ENCODE data around the gene SPTBN1. TPM values are rescaled to one million over a fixed set of nuclear protein-coding genes. Genes with fewer than 3 reads are reported as not detected.

SPTBN1 gene
- polyA plus RNA-seq, 1 donor: 168 TPM

DNA sequence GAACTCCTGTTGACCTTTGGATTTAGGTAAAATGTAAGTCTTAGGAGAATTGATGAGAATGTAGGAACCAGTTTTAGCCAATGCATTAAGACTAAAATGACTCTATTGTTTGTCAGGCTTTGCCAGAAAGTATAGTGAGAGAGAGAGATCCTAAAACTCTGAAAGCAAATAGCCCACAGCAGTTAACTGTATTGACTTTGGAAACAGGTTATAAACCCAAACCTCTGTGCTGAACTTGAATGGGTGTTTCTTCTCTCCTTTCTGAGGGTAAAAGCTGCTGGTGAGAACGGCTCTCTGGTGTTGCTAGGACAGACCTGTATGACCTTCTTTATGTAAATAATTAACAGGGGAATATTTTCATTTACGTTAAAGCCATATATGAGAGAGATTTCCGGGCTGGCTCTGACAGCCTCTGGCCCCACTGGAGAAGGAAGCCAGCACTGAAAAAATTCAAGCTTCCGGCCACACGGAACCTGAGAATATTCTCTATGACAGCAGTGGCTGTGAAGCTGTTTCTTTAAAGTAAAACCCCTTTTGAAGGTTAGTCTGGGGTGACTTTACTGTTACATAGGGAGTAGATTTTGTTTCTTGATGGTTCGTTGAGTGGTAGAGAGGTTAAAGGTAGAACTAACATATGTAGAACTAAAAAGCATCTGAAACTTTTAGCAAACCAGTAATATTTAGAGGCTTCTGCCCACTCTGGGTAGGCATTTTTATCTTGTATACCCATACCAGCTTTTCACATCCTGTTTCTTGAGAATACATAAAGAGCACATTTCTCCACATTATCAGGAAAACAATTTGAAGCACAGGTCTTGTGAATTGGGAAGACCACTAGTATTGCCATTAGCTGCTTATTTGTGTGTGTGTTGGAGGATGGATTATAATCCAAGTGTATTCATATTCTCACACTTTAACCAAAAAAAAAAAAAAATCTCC lies 123.8 kb downstream of the SPTBN1 start:
- H3K36me3 ChIP-seq (ENCODE audit: control insufficient read depth, insufficient read depth, low read length): peaks cover 2% of the 10 kb centered on the region
- H3K4me3 ChIP-seq (ENCODE audit: low read length): no peak overlapping the region
- peaks cover 78% of the 10 kb centered on the region for H3K4me1 ChIP-seq (ENCODE audit: control insufficient read depth, insufficient read depth, low read length)
- no CpG with 5 or more reads among the region's 6 CpGs for WGBS (ENCODE audit: insufficient coverage, low lambda C conversion rate)
- no peaks in the 10 kb centered on the region for H3K27me3 ChIP-seq (ENCODE audit: control insufficient read depth, insufficient read depth, low read length)
- no peaks in the 10 kb centered on the region for H3K9me3 ChIP-seq (ENCODE audit: control insufficient read depth, low read depth, low read length)
- peak; percentile 74 to 87 for DNase-seq
- H3K27ac ChIP-seq (ENCODE audit: low read length): peak overlapping the region; percentile 99

GRCh38 chr2:54581326-54582039 lies 125.4 kb downstream of the SPTBN1 start:
- Histone ChIP-seq H3K36me3 (ENCODE audit: control insufficient read depth, insufficient read depth, low read length) (peaks cover 2% of the 10 kb centered on the region), H3K4me3 (ENCODE audit: low read length) (no peak overlapping the region), H3K9me3 (ENCODE audit: control insufficient read depth, low read depth, low read length) (no peaks in the 10 kb centered on the region), H3K27me3 (ENCODE audit: control insufficient read depth, insufficient read depth, low read length) (no peaks in the 10 kb centered on the region), H3K4me1 (ENCODE audit: control insufficient read depth, insufficient read depth, low read length) (peaks cover 67% of the 10 kb centered on the region), H3K27ac (ENCODE audit: low read length) (peak overlapping the region; percentile 99)
- no peak for DNase-seq
- WGBS (ENCODE audit: insufficient coverage, low lambda C conversion rate): no CpG with 5 or more reads among the region's 7 CpGs

GRCh38 chr2:54582987-54583386 lies 126.9 kb downstream of the SPTBN1 start:
- 100% methylated on average over 1 of the region's 5 CpGs for WGBS (ENCODE audit: insufficient coverage, low lambda C conversion rate)
- Histone ChIP-seq H3K4me3 (ENCODE audit: low read length) (no peak overlapping the region), H3K27ac (ENCODE audit: low read length) (no peak overlapping the region), H3K4me1 (ENCODE audit: control insufficient read depth, insufficient read depth, low read length) (peaks cover 57% of the 10 kb centered on the region), H3K9me3 (ENCODE audit: control insufficient read depth, low read depth, low read length) (no peaks in the 10 kb centered on the region), H3K27me3 (ENCODE audit: control insufficient read depth, insufficient read depth, low read length) (no peaks in the 10 kb centered on the region), H3K36me3 (ENCODE audit: control insufficient read depth, insufficient read depth, low read length) (peaks cover 7% of the 10 kb centered on the region)
- no peak for DNase-seq

GRCh38 chr2:54584598-54584997 lies 128.5 kb downstream of the SPTBN1 start:
- Histone ChIP-seq H3K27me3 (ENCODE audit: control insufficient read depth, insufficient read depth, low read length) (no peaks in the 10 kb centered on the region), H3K36me3 (ENCODE audit: control insufficient read depth, insufficient read depth, low read length) (peaks cover 7% of the 10 kb centered on the region), H3K27ac (ENCODE audit: low read length) (peak overlapping the region; percentile 68), H3K4me1 (ENCODE audit: control insufficient read depth, insufficient read depth, low read length) (peaks cover 51% of the 10 kb centered on the region), H3K9me3 (ENCODE audit: control insufficient read depth, low read depth, low read length) (no peaks in the 10 kb centered on the region), H3K4me3 (ENCODE audit: low read length) (no peak overlapping the region)
- DNase-seq: no peak
- no CpG with 5 or more reads among the region's 1 CpG for WGBS (ENCODE audit: insufficient coverage, low lambda C conversion rate)

- Histone ChIP-seq H3K27ac (ENCODE audit: low read length) (peak overlapping the region; percentile 68), H3K4me1 (ENCODE audit: control insufficient read depth, insufficient read depth, low read length) (peaks cover 52% of the 10 kb centered on the region), H3K9me3 (ENCODE audit: control insufficient read depth, low read depth, low read length) (no peaks in the 10 kb centered on the region), H3K4me3 (ENCODE audit: low read length) (no peak overlapping the region), H3K36me3 (ENCODE audit: control insufficient read depth, insufficient read depth, low read length) (peaks cover 7% of the 10 kb centered on the region), H3K27me3 (ENCODE audit: control insufficient read depth, insufficient read depth, low read length) (no peaks in the 10 kb centered on the region)
- no peak for DNase-seq
These were observed 129.1 kb downstream of the SPTBN1 start for GRCh38 chr2:54585136-54585733.

DNA sequence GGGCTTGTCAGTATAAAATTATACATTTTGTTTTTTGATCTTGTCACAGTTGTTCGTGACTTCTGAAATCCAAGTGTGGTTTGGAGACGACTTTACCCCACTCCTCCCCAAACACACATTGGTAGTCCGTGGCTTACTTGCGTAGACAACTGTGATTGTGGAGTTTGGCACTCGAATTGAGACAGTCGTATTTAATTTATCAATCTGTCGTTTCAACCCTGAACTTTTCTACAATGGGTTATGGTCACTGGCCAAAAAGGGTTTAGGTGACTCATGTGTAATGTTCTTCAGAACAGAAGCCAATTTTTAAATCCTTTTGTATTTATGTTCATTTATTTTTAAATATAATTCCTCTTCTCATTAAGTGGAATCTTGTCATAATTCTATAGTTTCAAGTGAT lies 129.9 kb downstream of the SPTBN1 start:
- H3K4me1 ChIP-seq (ENCODE audit: control insufficient read depth, insufficient read depth, low read length): peaks cover 50% of the 10 kb centered on the region
- no peaks in the 10 kb centered on the region for H3K9me3 ChIP-seq (ENCODE audit: control insufficient read depth, low read depth, low read length)
- no peak for DNase-seq
- 100% methylated on average over 2 of the region's 7 CpGs for WGBS (ENCODE audit: insufficient coverage, low lambda C conversion rate)
- no peak overlapping the region for H3K27ac ChIP-seq (ENCODE audit: low read length)
- H3K36me3 ChIP-seq (ENCODE audit: control insufficient read depth, insufficient read depth, low read length): peaks cover 7% of the 10 kb centered on the region
- H3K27me3 ChIP-seq (ENCODE audit: control insufficient read depth, insufficient read depth, low read length): no peaks in the 10 kb centered on the region
- H3K4me3 ChIP-seq (ENCODE audit: low read length): no peak overlapping the region

DNA sequence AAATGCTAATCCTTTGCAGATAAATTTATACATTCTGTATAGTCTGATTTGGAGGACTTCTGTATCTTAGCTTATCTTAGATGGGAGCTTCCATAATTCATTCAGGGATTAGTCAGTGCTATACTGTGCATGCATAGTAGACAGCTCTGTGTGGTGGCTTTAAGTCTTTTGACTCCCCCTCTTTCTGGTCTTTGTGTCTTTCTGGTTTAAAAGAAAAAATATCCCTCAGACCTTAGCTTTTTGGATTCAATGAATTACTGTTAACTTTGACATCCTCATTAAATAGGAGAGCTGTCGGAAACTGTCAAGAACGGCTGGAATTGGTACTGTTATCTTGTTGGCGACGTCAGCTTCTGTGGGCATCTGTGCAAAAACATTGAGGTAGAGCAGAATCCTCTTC lies 130.4 kb downstream of the SPTBN1 start:
- Histone ChIP-seq H3K27ac (ENCODE audit: low read length) (no peak overlapping the region), H3K4me1 (ENCODE audit: control insufficient read depth, insufficient read depth, low read length) (peaks cover 48% of the 10 kb centered on the region)

GRCh38 chr2:54587171-54588016 lies 131.3 kb downstream of the SPTBN1 start:
- no peak for DNase-seq
- no peaks in the 10 kb centered on the region for H3K27me3 ChIP-seq (ENCODE audit: control insufficient read depth, insufficient read depth, low read length)
- peaks cover 43% of the 10 kb centered on the region for H3K4me1 ChIP-seq (ENCODE audit: control insufficient read depth, insufficient read depth, low read length)
- peak overlapping the region; percentile 92 for H3K27ac ChIP-seq (ENCODE audit: low read length)
- H3K9me3 ChIP-seq (ENCODE audit: control insufficient read depth, low read depth, low read length): no peaks in the 10 kb centered on the region
- H3K4me3 ChIP-seq (ENCODE audit: low read length): no peak overlapping the region
- H3K36me3 ChIP-seq (ENCODE audit: control insufficient read depth, insufficient read depth, low read length): peaks cover 7% of the 10 kb centered on the region
- 80% methylated on average over 1 of the region's 8 CpGs for WGBS (ENCODE audit: insufficient coverage, low lambda C conversion rate)

More for the DNA sequence above, 130.4 kb downstream of the SPTBN1 start:
- no peak overlapping the region for H3K4me3 ChIP-seq (ENCODE audit: low read length)
- no peaks in the 10 kb centered on the region for H3K27me3 ChIP-seq (ENCODE audit: control insufficient read depth, insufficient read depth, low read length)
- no peaks in the 10 kb centered on the region for H3K9me3 ChIP-seq (ENCODE audit: control insufficient read depth, low read depth, low read length)
- WGBS (ENCODE audit: insufficient coverage, low lambda C conversion rate): no CpG with 5 or more reads among the region's 4 CpGs
- peaks cover 7% of the 10 kb centered on the region for H3K36me3 ChIP-seq (ENCODE audit: control insufficient read depth, insufficient read depth, low read length)
- DNase-seq: no peak

DNA sequence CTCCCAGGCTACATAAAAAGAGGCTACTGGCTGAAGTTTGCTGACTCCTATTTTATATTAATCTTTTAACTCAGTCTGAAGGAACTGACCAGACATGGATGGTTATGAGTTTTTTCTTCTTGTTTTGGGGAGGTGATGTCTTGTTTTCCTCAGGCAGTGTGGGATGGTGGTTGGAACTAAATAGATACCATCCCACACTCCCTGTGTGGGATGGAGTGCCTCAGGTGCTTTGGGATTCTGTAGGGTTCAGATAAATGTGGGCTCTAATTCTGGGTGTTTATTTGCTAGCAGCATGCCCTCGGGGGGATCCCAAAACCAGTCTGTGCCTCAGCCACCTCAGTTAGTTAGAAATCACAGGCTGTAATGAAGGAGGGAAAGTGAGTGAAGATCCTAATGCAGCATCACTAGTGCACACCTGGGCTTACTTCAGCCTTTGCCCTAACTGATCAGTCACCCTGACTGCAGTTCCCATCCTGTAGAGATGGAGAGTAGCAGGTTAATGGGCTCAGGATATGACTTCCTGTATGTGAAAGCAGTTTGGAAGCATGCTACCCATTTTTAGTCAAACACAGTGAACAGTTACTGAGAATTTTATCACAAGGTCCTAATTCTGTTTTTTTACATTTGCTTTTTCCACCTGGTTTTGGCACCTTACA lies 132.2 kb downstream of the SPTBN1 start:
- Histone ChIP-seq H3K36me3 (ENCODE audit: control insufficient read depth, insufficient read depth, low read length) (peaks cover 11% of the 10 kb centered on the region), H3K27ac (ENCODE audit: low read length) (peak overlapping the region; percentile 92), H3K4me3 (ENCODE audit: low read length) (no peak overlapping the region), H3K4me1 (ENCODE audit: control insufficient read depth, insufficient read depth, low read length) (peaks cover 37% of the 10 kb centered on the region), H3K27me3 (ENCODE audit: control insufficient read depth, insufficient read depth, low read length) (no peaks in the 10 kb centered on the region), H3K9me3 (ENCODE audit: control insufficient read depth, low read depth, low read length) (no peaks in the 10 kb centered on the region)
- WGBS (ENCODE audit: insufficient coverage, low lambda C conversion rate): no CpG with 5 or more reads among the region's 1 CpG
- DNase-seq: no peak

Measured in large intestine (tissue), 3 donors.